Endothelial cell (in vitro differentiated cells): ENCODE results near the gene PTPRD. TPM values are rescaled to one million over a fixed set of nuclear protein-coding genes. Genes with fewer than 3 reads are reported as not detected.

ENCODE experiments used
- DNase-seq: peaks from one replicate; pipeline ENCODE4 v3.0.0; 2021; ENCODE audit warnings: low spot score
- H3K27ac Mint-ChIP-seq: one replicate; pipeline ENCODE4 v1.8.0; 2021; ENCODE audit warnings: mixed read lengths, inconsistent platforms; ENCODE audit not compliant: unreplicated experiment
- H3K27me3 Mint-ChIP-seq: one replicate; pipeline ENCODE4 v1.8.0; 2021; ENCODE audit warnings: mild to moderate bottlenecking, moderate library complexity, mixed read lengths, inconsistent platforms; ENCODE audit not compliant: unreplicated experiment
- H3K36me3 Mint-ChIP-seq: one replicate; pipeline ENCODE4 v1.8.0; 2021; ENCODE audit warnings: mild to moderate bottlenecking, low read depth, mixed read lengths, inconsistent platforms; ENCODE audit not compliant: unreplicated experiment
- H3K4me1 Mint-ChIP-seq: one replicate; pipeline ENCODE4 v1.8.0; 2021; ENCODE audit warnings: mild to moderate bottlenecking, mixed read lengths, inconsistent platforms; ENCODE audit not compliant: unreplicated experiment
- H3K4me3 Mint-ChIP-seq: one replicate; pipeline ENCODE4 v1.8.0; 2021; ENCODE audit warnings: mild to moderate bottlenecking, mixed read lengths, inconsistent platforms; ENCODE audit not compliant: unreplicated experiment
- H3K9me3 Mint-ChIP-seq: one replicate; pipeline ENCODE4 v1.8.0; 2021; ENCODE audit warnings: mixed read lengths, inconsistent platforms; ENCODE audit not compliant: unreplicated experiment
- total RNA-seq: library from RNA; stranded (reverse); fragmentation: NEBNext Ultra II Directional; extraction: Animal tissue kit (Norgen Biotek cat#: 25700); gene quantifications from one replicate; pipeline ENCODE4 v1.2.1, GENCODE V29; 2021; ENCODE audit not compliant: unreplicated experiment
- TF ChIP-seq, protein P1 (sequence below): fragments of 200-600 bp; sonication (generic); IDR thresholded peaks from one replicate; pipeline ENCODE4 v1.5.0; 2021; ENCODE audit warnings: antibody characterized with exemption; ENCODE audit not compliant: unreplicated experiment

PTPRD gene
- total RNA-seq, 1 donor from 2014 or later: 47.8 TPM

DNA sequence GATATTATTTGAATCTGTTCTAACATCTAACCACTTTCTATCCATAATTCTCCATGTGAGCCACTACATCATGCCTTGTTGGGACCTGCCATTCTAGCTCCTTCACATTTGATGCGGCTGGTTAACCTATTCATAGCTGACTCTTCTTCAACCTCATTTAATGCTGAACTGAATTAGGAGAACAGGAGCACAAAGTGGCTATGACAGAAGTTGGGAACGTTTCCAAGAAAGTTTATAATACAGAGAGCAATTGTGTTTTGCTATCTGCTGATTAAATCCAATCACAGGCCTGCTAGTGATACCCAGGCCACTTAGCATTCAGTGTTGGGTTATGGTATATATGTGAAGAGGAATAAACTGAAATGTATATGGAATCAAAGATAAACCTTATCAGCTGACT lies 440.3 kb downstream of the PTPRD start:
- no peaks in the 10 kb centered on the region for H3K27me3 Mint-ChIP-seq
- no peaks in the 10 kb centered on the region for H3K9me3 Mint-ChIP-seq
- no peaks in the 10 kb centered on the region for H3K36me3 Mint-ChIP-seq
- no peak overlapping the region for H3K27ac Mint-ChIP-seq
- DNase-seq: no peak
- H3K4me3 Mint-ChIP-seq: no peak overlapping the region
- TF ChIP-seq, protein P1, sequence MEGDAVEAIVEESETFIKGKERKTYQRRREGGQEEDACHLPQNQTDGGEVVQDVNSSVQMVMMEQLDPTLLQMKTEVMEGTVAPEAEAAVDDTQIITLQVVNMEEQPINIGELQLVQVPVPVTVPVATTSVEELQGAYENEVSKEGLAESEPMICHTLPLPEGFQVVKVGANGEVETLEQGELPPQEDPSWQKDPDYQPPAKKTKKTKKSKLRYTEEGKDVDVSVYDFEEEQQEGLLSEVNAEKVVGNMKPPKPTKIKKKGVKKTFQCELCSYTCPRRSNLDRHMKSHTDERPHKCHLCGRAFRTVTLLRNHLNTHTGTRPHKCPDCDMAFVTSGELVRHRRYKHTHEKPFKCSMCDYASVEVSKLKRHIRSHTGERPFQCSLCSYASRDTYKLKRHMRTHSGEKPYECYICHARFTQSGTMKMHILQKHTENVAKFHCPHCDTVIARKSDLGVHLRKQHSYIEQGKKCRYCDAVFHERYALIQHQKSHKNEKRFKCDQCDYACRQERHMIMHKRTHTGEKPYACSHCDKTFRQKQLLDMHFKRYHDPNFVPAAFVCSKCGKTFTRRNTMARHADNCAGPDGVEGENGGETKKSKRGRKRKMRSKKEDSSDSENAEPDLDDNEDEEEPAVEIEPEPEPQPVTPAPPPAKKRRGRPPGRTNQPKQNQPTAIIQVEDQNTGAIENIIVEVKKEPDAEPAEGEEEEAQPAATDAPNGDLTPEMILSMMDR: no peak
- H3K4me1 Mint-ChIP-seq: no peaks in the 10 kb centered on the region

DNA sequence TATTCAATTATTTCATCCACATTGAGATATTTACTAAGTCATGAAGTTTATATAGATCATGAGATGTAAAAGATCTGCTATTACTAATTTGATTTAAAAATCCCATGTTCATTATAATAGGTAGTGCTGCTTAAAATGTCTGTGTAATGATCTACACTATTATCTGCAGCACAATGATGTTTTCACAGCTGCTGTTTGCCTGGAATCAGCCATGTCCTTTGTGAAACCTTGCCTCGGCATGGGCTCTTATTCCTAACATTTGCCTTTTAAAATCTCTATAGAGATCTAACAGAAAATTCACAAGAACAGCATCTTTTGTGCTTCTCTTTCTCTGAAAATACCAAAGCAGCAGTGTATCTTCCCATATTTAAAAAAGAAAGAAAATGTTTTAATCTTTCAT lies 444.6 kb downstream of the PTPRD start:
- TF ChIP-seq, protein P1: no peak
- H3K36me3 Mint-ChIP-seq: no peaks in the 10 kb centered on the region
- H3K9me3 Mint-ChIP-seq: no peaks in the 10 kb centered on the region
- no peak overlapping the region for H3K27ac Mint-ChIP-seq
- no peak overlapping the region for H3K4me3 Mint-ChIP-seq
- no peak for DNase-seq
- no peaks in the 10 kb centered on the region for H3K4me1 Mint-ChIP-seq
- H3K27me3 Mint-ChIP-seq: no peaks in the 10 kb centered on the region

DNA sequence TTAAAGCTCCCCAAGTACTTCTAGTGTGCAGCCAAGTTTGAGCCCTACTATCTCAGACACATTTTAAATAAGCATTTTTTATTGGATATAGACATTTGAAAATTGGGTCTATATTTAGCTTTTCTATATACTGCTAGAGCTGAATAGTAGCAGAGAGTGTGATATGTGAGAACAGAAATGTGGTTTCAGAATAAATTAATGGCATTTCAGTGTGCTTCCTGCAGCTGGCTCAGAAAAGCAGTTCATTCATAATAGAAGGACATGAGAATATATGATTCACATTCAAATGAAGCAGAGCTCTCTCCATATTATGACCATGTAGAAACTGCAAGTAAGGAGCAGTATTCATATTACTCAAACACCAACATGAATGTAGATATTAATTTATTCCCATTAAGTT lies 464.0 kb downstream of the PTPRD start:
- Mint-ChIP-seq H3K9me3 (no peaks in the 10 kb centered on the region), H3K36me3 (no peaks in the 10 kb centered on the region), H3K27me3 (peaks cover 1% of the 10 kb centered on the region), H3K4me3 (no peak overlapping the region), H3K4me1 (no peaks in the 10 kb centered on the region), H3K27ac (no peak overlapping the region)
- TF ChIP-seq, protein P1: no peak
- DNase-seq: no peak

DNA sequence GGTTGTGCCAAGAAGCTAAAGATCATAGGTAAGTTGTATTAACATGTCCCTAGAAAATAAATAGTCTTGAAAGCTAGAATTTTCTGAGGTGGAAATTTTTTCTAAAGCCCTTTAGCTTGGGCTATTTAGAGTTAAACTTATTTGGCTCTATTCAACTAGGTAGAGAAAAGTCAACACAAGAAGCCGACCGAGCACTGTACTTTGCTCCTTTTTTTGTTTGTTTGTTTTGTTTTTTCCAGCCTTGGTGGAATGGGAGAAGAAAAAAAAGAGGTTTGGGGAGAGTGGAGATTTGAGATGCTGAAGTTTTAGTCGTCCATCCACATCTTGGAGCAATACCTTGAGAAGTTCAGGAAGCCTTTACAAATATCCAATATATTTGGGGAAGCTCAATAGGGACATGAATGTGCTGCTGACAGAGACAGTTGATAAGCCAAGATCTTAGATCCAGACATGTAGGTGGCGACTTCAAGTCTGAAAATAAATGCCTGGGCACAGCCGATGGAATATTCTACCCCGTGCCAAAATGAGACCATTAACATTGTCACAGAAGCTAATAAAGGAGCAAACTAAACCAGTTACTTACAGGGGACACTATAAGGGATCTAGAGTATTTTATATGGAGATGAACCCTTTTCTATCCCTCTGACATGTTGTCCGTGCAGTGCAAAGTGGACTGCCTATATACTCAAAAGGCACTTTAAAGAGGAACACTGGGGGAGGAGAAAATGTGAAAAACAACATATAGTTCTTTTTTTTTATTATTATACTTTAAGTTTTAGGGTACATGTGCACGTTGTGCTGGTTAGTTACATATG lies 466.1 kb downstream of the PTPRD start:
- TF ChIP-seq, protein P1: no peak

DNA sequence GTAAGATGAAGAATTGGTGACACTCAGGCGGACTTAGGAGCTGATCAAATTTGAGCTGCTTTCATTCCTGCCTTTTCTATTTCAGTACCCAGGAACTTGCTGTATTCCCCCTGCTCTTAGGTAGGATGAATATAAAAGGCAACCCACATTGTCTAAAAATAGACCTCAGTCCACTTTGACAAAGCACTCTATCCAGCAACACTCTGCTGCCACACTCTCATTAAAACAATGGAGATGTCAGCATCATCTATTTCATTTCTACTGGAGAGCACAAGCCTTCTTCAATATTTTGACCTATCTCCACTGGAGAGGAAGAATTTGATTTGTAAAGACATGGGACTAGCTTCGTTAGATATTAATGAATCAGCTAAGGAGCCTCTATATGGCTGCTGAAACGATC lies 468.4 kb downstream of the PTPRD start:
- Mint-ChIP-seq H3K4me3 (no peak overlapping the region), H3K36me3 (no peaks in the 10 kb centered on the region), H3K27me3 (peaks cover 1% of the 10 kb centered on the region), H3K9me3 (no peaks in the 10 kb centered on the region), H3K4me1 (no peaks in the 10 kb centered on the region), H3K27ac (no peak overlapping the region)
- no peak for DNase-seq
- TF ChIP-seq, protein P1: no peak

More for the DNA sequence above, 466.1 kb downstream of the PTPRD start:
- Mint-ChIP-seq H3K36me3 (no peaks in the 10 kb centered on the region), H3K9me3 (no peaks in the 10 kb centered on the region), H3K27me3 (peaks cover 1% of the 10 kb centered on the region), H3K4me1 (no peaks in the 10 kb centered on the region), H3K27ac (no peak overlapping the region), H3K4me3 (no peak overlapping the region)
- no peak for DNase-seq
